GM19452 (cell line): ENCODE measurements around the gene CPA4.

Source experiments
- ATAC-seq: cut with Tn5 transposase; IDR thresholded peaks from one replicate; pipeline ENCODE4 v1.9.1; 2021; ENCODE audit not compliant: unreplicated experiment

Gene CPA4

GRCh38 chr7:130274983-130275591 lies 17.9 kb upstream of the CPA4 start:
- no peak for ATAC-seq

GRCh38 chr7:130275826-130276297 lies 17.1 kb upstream of the CPA4 start:
- no peak for ATAC-seq

- ATAC-seq, result no peak
Measured at GRCh38 chr7:130276796-130277762, 15.9 kb upstream of the CPA4 start.

- no peak for ATAC-seq
Measured at GRCh38 chr7:130277763-130278643, 15.0 kb upstream of the CPA4 start.

GRCh38 chr7:130278860-130279259 lies 14.1 kb upstream of the CPA4 start:
- ATAC-seq, result no peak

- ATAC-seq, result no peak
Measured at GRCh38 chr7:130279286-130279685, 13.7 kb upstream of the CPA4 start.

GRCh38 chr7:130279906-130280305 lies 13.1 kb upstream of the CPA4 start:
- ATAC-seq, result no peak

GRCh38 chr7:130281260-130281659 lies 11.7 kb upstream of the CPA4 start:
- ATAC-seq, result no peak

- no peak for ATAC-seq
Measured at GRCh38 chr7:130286881-130287280, 6.1 kb upstream of the CPA4 start.

- ATAC-seq, result no peak
Measured at GRCh38 chr7:130288168-130288567, 4.8 kb upstream of the CPA4 start.

GRCh38 chr7:130288829-130289228 lies 4.1 kb upstream of the CPA4 start:
- ATAC-seq, result no peak

- no peak for ATAC-seq
Measured at GRCh38 chr7:130289478-130289877, 3.5 kb upstream of the CPA4 start.

- ATAC-seq, result no peak
Measured at GRCh38 chr7:130290745-130291144, 2.2 kb upstream of the CPA4 start.

GRCh38 chr7:130293521-130293920 lies 560 bp downstream of the CPA4 start:
- ATAC-seq, result no peak

- no peak for ATAC-seq
Measured at GRCh38 chr7:130294314-130294713, 1.4 kb downstream of the CPA4 start.

GRCh38 chr7:130296221-130296951 lies 3.4 kb downstream of the CPA4 start:
- no peak for ATAC-seq

- no peak for ATAC-seq
Measured at GRCh38 chr7:130297628-130298543, 4.9 kb downstream of the CPA4 start.

- ATAC-seq, result no peak
Measured at GRCh38 chr7:130298544-130299326, 5.8 kb downstream of the CPA4 start.

GRCh38 chr7:130299866-130300265 lies 6.9 kb downstream of the CPA4 start:
- ATAC-seq, result no peak
